ENCODE data around the gene TOR1B. TPM values are rescaled to one million over a fixed set of nuclear protein-coding genes. Genes with fewer than 3 reads are reported as not detected.
"Not testable (repeated sequence)": the region's sequence is repeated elsewhere in the genome, so short reads cannot be mapped to it uniquely, and the experiment has no call there.

Gene TOR1B
- total and polyA plus RNA-seq, 7 experiments from 2014 or later, result 10.9 to 30.9 (median 21.7) TPM

- intact Hi-C loops (cut with micrococcal nuclease), result no loop called here
- POLR2A ChIA-PET, result interaction anchor here (1.2 kb wide), 1 partner anchor 199 kb away, joined by 3 read pairs; no protein-coding TSS in a partner anchor
- no peak overlapping the region for H3K27ac Mint-ChIP-seq
These were observed 21.9 kb upstream of the TOR1B start for GRCh38 chr9:129781131-129781530.

GRCh38 chr9:129781981-129782380, 21.0 kb upstream of the TOR1B start:
- CTCF ChIA-PET, result interaction anchor here (0.6 to 6.6 kb wide), 7 partner anchors 9 to 701 kb away, joined by 3 to 66 read pairs (median 6); partner anchors contain the start of gene DOLPP1
- H3K36me3 ChIP-seq (ENCODE audit: control insufficient read depth in 2 of 3, insufficient read depth in 3 of 3, low read length in 3 of 3), result no peaks in the 10 kb centered on the region
- POLR2A ChIA-PET, result interaction anchor here (1.1 to 1.2 kb wide), 2 partner anchors 44 to 200 kb away, joined by 3 to 4 read pairs; no protein-coding TSS in a partner anchor
- no peak overlapping the region for H3K4me3 ChIP-seq (ENCODE audit: low read length)
- intact Hi-C loops (cut with micrococcal nuclease), result loop anchor here in 1 of 2 donors (2.0 kb wide), 2 partner anchors 55 to 643 kb away; no protein-coding TSS in a partner anchor
- H3K4me1 Mint-ChIP-seq, result peaks cover 7 to 15% (median 12%) of the 10 kb centered on the region in 7 donors
- no peaks in the 10 kb centered on the region for H3K36me3 Mint-ChIP-seq
- H3K9me3 ChIP-seq (ENCODE audit: control insufficient read depth in 2 of 3, low read length in 3 of 3), result no peaks in the 10 kb centered on the region
- ATAC-seq (no peak), DNase-seq (no peak)
- no peaks in the 10 kb centered on the region for H3K4me1 ChIP-seq (ENCODE audit: control insufficient read depth in 2 of 2, insufficient read depth in 2 of 2, low read length in 2 of 2)
- H3K9me3 Mint-ChIP-seq, result peaks cover 0 to 1% (median 0%) of the 10 kb centered on the region in 11 donors
- H3K27me3 Mint-ChIP-seq, result peaks cover 4 to 17% (median 9%) of the 10 kb centered on the region in 5 donors
- H3K27ac ChIP-seq (ENCODE audit: low read depth, low read length), result no peak overlapping the region
- H3K27me3 ChIP-seq (ENCODE audit: control insufficient read depth in 2 of 2, insufficient read depth in 2 of 2, low read length in 2 of 2), result no peaks in the 10 kb centered on the region
- no peak overlapping the region for H3K27ac Mint-ChIP-seq
- H3K4me3 Mint-ChIP-seq, result no peak overlapping the region

More at GRCh38 chr9:129781131-129781530, 21.9 kb upstream of the TOR1B start:
- Mint-ChIP-seq H3K36me3 (no peaks in the 10 kb centered on the region), H3K9me3 (no peaks in the 10 kb centered on the region), H3K4me1 (peaks cover 7 to 18% (median 13%) of the 10 kb centered on the region in 7 donors), H3K27me3 (peaks cover 4 to 17% (median 9%) of the 10 kb centered on the region in 5 donors), H3K4me3 (no peak overlapping the region)
- Histone ChIP-seq H3K27ac (ENCODE audit: low read depth, low read length) (no peak overlapping the region), H3K9me3 (ENCODE audit: control insufficient read depth in 2 of 3, low read length in 3 of 3) (no peaks in the 10 kb centered on the region), H3K36me3 (ENCODE audit: control insufficient read depth in 2 of 3, insufficient read depth in 3 of 3, low read length in 3 of 3) (no peaks in the 10 kb centered on the region), H3K4me1 (ENCODE audit: control insufficient read depth in 2 of 2, insufficient read depth in 2 of 2, low read length in 2 of 2) (no peaks in the 10 kb centered on the region), H3K4me3 (ENCODE audit: low read length) (no peak overlapping the region), H3K27me3 (ENCODE audit: control insufficient read depth in 2 of 2, insufficient read depth in 2 of 2, low read length in 2 of 2) (no peaks in the 10 kb centered on the region)
- ATAC-seq (no peak), DNase-seq (no peak)
- CTCF ChIA-PET, result interaction anchor here (1.2 to 6.6 kb wide), 4 partner anchors 8 to 649 kb away, joined by 3 to 66 read pairs (median 7); no protein-coding TSS in a partner anchor

GRCh38 chr9:129783516-129784361, 19.2 kb upstream of the TOR1B start:
- Mint-ChIP-seq H3K27me3 (peaks cover 0 to 20% (median 0%) of the 10 kb centered on the region in 5 donors), H3K36me3 (no peaks in the 10 kb centered on the region), H3K27ac (no peak overlapping the region), H3K9me3 (peaks cover 0 to 1% (median 0%) of the 10 kb centered on the region in 11 donors), H3K4me3 (peak overlapping the region in 1 of 10 donors; percentile 42), H3K4me1 (peaks cover 0 to 6% (median 4%) of the 10 kb centered on the region in 7 donors)
- Histone ChIP-seq H3K27me3 (ENCODE audit: control insufficient read depth in 2 of 2, insufficient read depth in 2 of 2, low read length in 2 of 2) (no peaks in the 10 kb centered on the region), H3K9me3 (ENCODE audit: control insufficient read depth in 2 of 3, low read length in 3 of 3) (no peaks in the 10 kb centered on the region), H3K27ac (ENCODE audit: low read depth, low read length) (no peak overlapping the region), H3K4me3 (ENCODE audit: low read length) (no peak overlapping the region), H3K36me3 (ENCODE audit: control insufficient read depth in 2 of 3, insufficient read depth in 3 of 3, low read length in 3 of 3) (no peaks in the 10 kb centered on the region), H3K4me1 (ENCODE audit: control insufficient read depth in 2 of 2, insufficient read depth in 2 of 2, low read length in 2 of 2) (no peaks in the 10 kb centered on the region)
- ChIA-PET CTCF (interaction anchor here (0.6 to 6.6 kb wide), 17 partner anchors 11 to 1646 kb away, joined by 3 to 66 read pairs (median 4); no protein-coding TSS in a partner anchor), POLR2A (interaction anchor here (0.7 to 1.3 kb wide), 2 partner anchors 46 to 59 kb away, joined by 3 read pairs; no protein-coding TSS in a partner anchor)
- DNase-seq (peak; percentile 44 to 83 (median 76)), ATAC-seq (peak; percentile 99)
- intact Hi-C loops (cut with micrococcal nuclease), result loop anchor here (1.0 to 2.0 kb wide), 9 partner anchors 45 to 652 kb away; partner anchors contain the start of gene ASB6 (in 2 of the 2)

GRCh38 chr9:129784970-129785369, 18.0 kb upstream of the TOR1B start:
- H3K36me3 ChIP-seq (ENCODE audit: control insufficient read depth in 2 of 3, insufficient read depth in 3 of 3, low read length in 3 of 3); H3K4me1 ChIP-seq (ENCODE audit: control insufficient read depth in 2 of 2, insufficient read depth in 2 of 2, low read length in 2 of 2); H3K27ac Mint-ChIP-seq; intact Hi-C loops (cut with micrococcal nuclease); H3K4me3 ChIP-seq (ENCODE audit: low read length); ATAC-seq; POLR2A ChIA-PET; H3K4me3 Mint-ChIP-seq; H3K27ac ChIP-seq (ENCODE audit: low read depth, low read length); DNase-seq; H3K9me3 ChIP-seq (ENCODE audit: control insufficient read depth in 2 of 3, low read length in 3 of 3); H3K4me1 Mint-ChIP-seq; H3K36me3 Mint-ChIP-seq; H3K27me3 ChIP-seq (ENCODE audit: control insufficient read depth in 2 of 2, insufficient read depth in 2 of 2, low read length in 2 of 2); H3K9me3 Mint-ChIP-seq: not testable (repeated sequence)
- peaks cover 0 to 19% (median 0%) of the 10 kb centered on the region in 5 donors for H3K27me3 Mint-ChIP-seq
- CTCF ChIA-PET, result interaction anchor here (0.8 to 6.6 kb wide), 5 partner anchors 22 to 643 kb away, joined by 3 to 66 read pairs (median 5); no protein-coding TSS in a partner anchor

GRCh38 chr9:129785866-129786265, 17.1 kb upstream of the TOR1B start:
- ChIA-PET CTCF (interaction anchor here (0.7 to 6.6 kb wide), 4 partner anchors 33 to 60 kb away, joined by 3 to 66 read pairs (median 4); partner anchors contain the start of gene PTGES), POLR2A (no interaction called here)
- Mint-ChIP-seq H3K36me3 (no peaks in the 10 kb centered on the region), H3K27ac (no peak overlapping the region), H3K4me1 (peaks cover 5 to 14% (median 8%) of the 10 kb centered on the region in 7 donors), H3K4me3 (no peak overlapping the region), H3K27me3 (peaks cover 0 to 19% (median 0%) of the 10 kb centered on the region in 5 donors), H3K9me3 (peaks cover 0 to 1% (median 0%) of the 10 kb centered on the region in 11 donors)
- intact Hi-C loops (cut with micrococcal nuclease), result no loop called here
- ATAC-seq, result no peak
- no peak for DNase-seq
- no peaks in the 10 kb centered on the region for H3K9me3 ChIP-seq (ENCODE audit: control insufficient read depth in 2 of 3, low read length in 3 of 3)
- peaks cover 0 to 3% of the 10 kb centered on the region in 2 donors for H3K4me1 ChIP-seq (ENCODE audit: control insufficient read depth in 2 of 2, insufficient read depth in 2 of 2, low read length in 2 of 2)
- no peak overlapping the region for H3K4me3 ChIP-seq (ENCODE audit: low read length)
- no peak overlapping the region for H3K27ac ChIP-seq (ENCODE audit: low read depth, low read length)
- no peaks in the 10 kb centered on the region for H3K36me3 ChIP-seq (ENCODE audit: control insufficient read depth in 2 of 3, insufficient read depth in 3 of 3, low read length in 3 of 3)
- H3K27me3 ChIP-seq (ENCODE audit: control insufficient read depth in 2 of 2, insufficient read depth in 2 of 2, low read length in 2 of 2), result no peaks in the 10 kb centered on the region

- CTCF ChIA-PET, result interaction anchor here (0.6 to 6.6 kb wide), 4 partner anchors 48 to 651 kb away, joined by 3 to 66 read pairs (median 3); no protein-coding TSS in a partner anchor
- no peak for ATAC-seq
- no peaks in the 10 kb centered on the region for H3K36me3 ChIP-seq (ENCODE audit: control insufficient read depth in 2 of 3, insufficient read depth in 3 of 3, low read length in 3 of 3)
- H3K4me1 ChIP-seq (ENCODE audit: control insufficient read depth in 2 of 2, insufficient read depth in 2 of 2, low read length in 2 of 2), result peaks cover 0 to 3% of the 10 kb centered on the region in 2 donors
- no peak overlapping the region for H3K4me3 Mint-ChIP-seq
- POLR2A ChIA-PET, result no interaction called here
- no peaks in the 10 kb centered on the region for H3K27me3 ChIP-seq (ENCODE audit: control insufficient read depth in 2 of 2, insufficient read depth in 2 of 2, low read length in 2 of 2)
- peaks cover 0 to 19% (median 0%) of the 10 kb centered on the region in 5 donors for H3K27me3 Mint-ChIP-seq
- DNase-seq, result no peak
- no peak overlapping the region for H3K27ac Mint-ChIP-seq
- no peak overlapping the region for H3K27ac ChIP-seq (ENCODE audit: low read depth, low read length)
- intact Hi-C loops (cut with micrococcal nuclease), result no loop called here
- H3K9me3 Mint-ChIP-seq, result peaks cover 0 to 1% (median 0%) of the 10 kb centered on the region in 11 donors
- no peak overlapping the region for H3K4me3 ChIP-seq (ENCODE audit: low read length)
- no peaks in the 10 kb centered on the region for H3K36me3 Mint-ChIP-seq
- no peaks in the 10 kb centered on the region for H3K9me3 ChIP-seq (ENCODE audit: control insufficient read depth in 2 of 3, low read length in 3 of 3)
- H3K4me1 Mint-ChIP-seq, result peaks cover 5 to 14% (median 8%) of the 10 kb centered on the region in 7 donors
These were observed 16.5 kb upstream of the TOR1B start for GRCh38 chr9:129786481-129786880.
